CD4-positive, alpha-beta T cell treated with Interleukin-12 subunit alpha and Interleukin-12 subunit beta, for 1 hour (primary cell): ENCODE measurements around the gene CCDC73.
"Not testable (repeated sequence)": the region's sequence is repeated elsewhere in the genome, so short reads cannot be mapped to it uniquely, and the experiment has no call there.

Experiments used
- DNase-seq: peaks from one replicate; pipeline ENCODE4 v3.0.0-alpha.2; 2020

CCDC73 gene

DNA sequence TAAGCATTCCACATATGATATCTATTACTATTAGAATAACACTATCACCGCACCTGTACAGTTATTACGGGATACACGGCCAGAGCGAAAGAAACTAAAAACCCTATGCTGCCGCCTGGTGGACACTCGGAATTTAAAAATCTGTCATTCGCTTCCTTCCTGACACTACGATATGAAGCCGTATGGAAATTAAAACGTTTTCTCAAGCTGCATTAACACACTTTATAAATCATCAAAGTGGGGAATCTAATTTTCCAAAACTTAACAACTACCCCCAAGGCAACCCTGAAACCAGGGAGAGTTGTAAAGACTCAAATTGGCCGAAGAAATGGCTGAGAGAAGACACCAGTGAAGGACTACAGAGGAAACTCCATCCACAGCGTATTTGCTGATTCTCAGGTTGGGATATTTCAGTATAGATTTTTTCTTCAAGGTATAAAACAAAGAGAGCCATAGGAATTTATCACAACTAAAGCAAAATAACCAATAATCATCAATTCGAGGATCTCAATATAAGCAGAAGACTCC, 1.4 kb downstream of the CCDC73 start:
- peak; percentile 60 for DNase-seq

DNA sequence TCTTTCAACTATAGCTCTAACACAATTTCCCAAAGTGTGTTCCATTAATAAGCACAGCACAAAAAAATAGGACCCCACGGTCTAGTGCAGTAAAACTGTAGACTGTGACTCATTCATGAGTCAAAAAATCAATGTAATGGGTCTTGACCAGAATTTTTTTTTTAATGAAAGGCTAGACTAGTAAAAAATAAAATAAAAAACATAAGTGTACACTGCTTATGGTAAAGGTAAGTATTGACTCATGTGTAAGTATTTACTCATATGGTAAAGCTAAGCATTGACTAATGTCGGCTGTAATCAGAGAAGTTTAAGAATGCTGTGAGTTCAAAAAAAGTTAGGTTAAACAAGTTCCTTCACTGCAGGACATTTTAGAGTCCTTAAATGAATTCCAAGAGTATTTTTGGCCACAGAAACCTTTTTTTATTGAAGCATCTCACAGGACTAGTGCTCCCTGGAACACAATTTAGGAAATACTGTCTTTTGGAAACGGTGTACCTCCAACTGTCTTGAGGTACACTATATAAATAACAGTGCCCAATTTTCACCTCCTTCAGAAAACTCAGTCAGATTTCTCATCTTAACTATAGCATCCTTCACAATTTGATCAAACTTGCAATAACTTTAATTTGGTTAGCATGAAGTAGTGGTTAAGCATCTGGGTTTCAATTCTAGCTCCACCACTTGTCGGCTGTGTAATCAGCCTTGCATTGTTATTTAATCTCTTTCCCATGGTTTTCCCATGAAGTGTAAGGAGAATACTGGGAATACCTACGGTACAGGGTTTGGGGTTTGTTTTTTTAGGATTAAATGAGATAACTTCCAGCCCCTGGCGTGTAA, 2.1 kb downstream of the CCDC73 start:
- DNase-seq = no peak

DNA sequence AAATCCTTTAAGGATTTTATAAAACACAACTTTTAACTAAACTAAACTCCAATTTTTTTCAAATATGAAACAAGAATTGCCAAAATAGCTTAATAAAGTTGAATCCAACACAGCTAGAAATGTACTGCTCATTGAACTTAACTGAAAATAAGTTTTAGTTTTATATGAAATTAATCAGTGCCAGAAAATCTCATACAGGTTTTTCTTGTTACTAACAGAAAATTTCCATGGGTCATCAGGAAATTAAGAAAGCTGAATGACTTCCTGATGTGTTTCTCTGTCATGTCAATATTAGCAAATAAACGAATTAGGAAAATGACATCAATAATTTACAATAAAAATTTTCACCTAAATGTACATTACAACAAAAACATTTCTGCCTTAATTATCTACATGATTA, 3.5 kb downstream of the CCDC73 start:
- no peak for DNase-seq

DNA sequence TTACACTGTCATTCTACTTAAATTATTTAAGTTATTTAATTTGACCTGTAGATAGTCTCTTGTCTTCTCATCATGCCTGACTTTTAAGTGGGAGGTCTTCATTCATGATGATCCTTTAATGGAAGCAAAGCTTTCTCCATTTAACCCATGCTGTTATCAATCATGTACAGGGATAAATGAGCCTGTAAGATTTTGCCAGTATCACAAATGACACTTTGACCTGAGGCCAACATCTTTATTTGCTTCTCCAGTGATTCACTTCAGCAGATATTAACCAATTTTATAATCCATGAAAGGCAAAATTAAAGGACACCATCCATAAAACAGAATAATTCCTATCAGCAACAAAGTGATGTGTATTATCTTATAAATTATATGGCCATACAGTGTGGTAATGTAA, 7.7 kb downstream of the CCDC73 start:
- DNase-seq = no peak

DNA sequence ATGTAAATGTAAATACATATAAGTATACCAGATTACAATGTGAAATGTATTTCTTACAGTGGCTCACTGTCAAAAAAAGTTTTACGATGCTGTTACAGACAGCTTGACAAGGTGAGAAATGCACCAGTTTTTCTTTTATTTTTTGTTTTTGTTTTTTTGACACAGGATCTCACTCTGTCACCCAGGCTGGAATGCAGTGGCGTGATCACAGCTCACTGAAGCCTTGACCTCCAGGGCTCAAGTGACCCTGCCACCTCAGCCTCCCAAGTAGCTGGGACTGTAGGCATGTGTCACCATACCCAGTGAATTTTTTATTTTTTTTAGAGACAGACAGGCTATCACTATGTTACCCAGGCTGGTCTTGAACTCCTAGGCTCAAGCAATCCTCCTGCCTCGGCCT, 9.2 kb downstream of the CCDC73 start:
- DNase-seq = no peak

DNA sequence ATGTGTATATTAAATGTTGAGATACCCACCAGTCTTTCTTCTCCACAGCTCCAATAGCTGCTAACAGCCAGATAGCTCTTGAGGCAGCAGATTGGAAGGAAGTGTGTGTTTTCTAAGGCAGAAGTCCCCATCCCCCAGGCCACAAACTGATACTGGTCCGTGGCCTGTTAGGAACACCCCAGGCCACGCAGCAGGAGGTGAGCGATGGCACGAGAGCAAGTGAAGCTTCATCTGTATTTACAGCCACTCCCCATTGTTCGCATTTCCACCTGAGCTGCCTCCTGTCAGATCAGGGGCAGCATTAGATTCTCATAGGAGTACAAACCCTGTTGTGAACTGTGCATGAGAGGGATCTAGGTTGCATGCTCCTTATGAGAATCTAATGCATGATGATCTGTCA, 12.7 kb downstream of the CCDC73 start:
- no peak for DNase-seq

DNA sequence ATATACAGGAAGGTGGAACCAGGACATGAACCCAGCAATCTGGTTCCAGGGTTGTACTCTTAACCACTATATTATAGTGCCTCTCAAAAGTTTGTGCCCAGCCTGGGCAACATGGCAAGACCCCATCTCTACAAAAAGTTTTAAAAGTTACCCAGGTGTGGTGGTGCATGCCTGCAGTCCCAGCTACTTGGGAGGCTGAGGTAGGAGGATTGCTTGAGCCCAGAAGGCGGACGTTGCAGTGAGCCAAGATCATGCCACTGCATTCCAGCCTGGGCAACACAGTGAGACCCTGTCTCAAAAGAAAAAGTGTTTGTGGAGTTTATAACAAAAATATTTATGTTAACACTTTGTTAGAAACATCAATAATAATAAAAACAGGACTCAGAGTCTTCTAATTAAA, 13.6 kb downstream of the CCDC73 start:
- DNase-seq = not testable (repeated sequence)

DNA sequence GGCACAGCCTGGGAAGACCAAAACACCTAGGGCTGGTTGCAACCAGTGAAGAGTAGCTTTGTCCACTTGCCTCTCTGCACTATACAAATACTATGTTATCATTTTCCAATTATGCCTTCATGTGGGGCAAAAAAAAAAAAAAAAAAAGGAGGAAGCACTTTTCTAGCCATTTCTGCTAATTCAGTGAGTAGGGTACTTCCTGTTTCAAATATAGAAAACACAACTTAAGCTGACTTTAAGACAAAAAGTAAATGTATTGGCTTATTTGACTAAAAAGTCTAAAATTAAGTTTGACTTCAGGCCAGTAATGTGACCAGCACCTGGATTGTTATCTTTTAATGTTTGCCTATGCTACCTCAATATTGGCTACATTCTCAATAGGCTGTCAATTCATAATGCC, 15.3 kb downstream of the CCDC73 start:
- no peak for DNase-seq

DNA sequence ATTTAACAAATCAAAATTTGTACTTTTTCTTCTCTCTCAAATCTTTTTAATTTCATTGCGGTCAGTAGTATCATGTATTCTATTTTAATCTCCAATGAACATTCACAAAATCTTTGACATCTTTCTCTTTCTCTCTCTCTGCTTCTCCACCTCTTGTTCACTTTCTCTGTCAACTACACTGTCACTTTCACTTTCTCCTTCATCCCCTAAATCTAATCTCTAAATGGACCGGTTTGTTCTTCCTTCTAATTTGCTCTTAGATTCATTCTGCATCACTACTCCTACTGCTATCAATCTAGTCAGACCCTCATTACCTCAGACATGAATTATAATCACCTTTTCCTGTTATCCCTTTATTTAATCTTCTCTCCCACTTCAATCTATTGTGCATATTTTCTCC, 18.6 kb downstream of the CCDC73 start:
- DNase-seq = no peak

DNA sequence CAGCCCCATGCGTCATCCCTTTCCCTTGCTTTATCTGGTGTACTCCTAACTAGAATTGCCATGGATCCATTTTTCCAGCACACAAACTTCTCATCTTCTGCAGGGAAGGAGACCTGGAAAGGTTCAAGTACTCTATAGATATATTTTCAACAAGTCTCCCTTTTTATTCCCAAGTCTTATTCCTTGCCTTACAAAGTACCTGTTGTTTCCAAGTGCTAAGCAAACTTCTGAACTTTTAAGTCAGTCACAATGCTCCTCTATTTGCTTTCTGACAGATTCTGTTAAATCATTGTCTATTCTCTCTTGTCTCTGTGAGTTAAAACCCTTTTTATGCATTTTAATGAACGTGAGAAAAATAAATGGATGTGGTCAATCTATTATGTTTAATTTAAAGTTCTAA, 20.4 kb downstream of the CCDC73 start:
- DNase-seq = no peak

DNA sequence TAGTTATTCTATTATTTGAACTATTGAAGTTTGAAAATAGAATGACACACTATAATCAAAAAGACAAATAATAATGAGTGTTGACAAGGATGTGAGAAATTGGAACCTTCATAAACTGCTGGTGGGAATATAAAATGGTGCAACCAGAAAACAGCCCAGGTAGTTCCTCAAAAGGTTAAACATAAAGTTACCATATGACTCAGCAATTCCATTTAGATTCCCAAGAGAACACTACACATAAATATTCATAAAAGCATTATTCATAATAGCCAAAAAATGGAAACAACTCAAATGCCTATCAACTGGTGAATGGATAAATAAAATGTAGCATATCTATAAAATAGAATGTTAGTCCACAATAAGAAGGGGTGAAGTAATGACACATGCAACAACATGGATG, 21.7 kb downstream of the CCDC73 start:
- no peak for DNase-seq

DNA sequence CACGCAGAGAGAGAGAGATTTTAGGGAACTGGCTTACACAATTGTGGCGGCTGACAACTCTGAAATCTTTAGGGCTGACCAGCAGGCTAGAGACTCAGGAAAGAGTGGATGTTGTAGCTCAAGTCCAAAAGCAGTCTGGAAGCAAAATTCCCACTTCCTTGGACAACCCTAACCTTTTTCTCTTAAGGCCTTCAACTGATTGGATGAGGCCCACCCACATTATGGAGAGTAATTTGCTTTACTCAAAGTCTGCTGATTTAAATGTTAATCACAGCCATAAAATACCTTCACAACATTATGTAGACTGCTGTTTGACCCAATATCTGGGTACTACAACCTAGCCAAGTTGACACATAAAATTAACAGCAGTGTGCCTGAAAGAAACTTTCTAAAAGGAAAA, 32.7 kb downstream of the CCDC73 start:
- not testable (repeated sequence) for DNase-seq

DNA sequence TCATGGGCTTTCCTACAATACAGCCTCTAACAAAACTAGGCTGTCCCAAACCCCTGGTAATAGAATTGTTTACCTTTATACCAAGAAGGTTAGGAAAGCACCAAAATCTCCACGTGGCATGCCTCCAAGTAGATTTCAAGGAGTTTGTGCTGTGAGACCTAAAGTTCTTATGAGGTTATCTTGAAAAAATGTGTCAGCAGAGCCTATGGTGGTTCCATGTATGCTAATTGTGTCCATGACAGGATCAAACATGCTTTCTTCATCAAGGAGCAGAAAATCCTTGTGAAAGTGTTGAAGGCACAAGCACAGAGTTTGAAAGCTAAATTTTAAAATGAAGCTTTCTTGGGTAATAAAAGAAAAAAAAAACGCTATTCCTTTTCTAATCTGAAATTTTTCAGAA, 36.2 kb downstream of the CCDC73 start:
- no peak for DNase-seq

DNA sequence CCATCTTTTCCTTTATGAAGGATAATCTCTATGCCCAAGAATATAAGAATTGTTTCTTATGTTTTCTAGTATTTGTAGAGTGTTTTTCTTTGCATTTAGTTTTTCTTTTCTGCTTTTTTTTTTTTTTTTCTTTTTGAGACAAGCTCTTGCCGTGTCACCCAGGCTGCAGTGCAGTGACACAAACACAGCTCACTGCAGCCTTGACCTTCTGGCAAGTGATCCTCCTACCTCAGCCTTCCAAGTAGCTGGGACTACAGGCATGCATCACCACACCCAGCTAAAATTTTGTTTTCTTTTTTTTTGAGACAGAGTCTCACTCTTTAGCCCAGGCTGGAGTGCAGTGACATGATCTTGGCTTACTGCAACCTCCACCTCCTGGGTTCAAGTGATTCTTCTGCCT, 41.3 kb downstream of the CCDC73 start:
- DNase-seq = not testable (repeated sequence)

DNA sequence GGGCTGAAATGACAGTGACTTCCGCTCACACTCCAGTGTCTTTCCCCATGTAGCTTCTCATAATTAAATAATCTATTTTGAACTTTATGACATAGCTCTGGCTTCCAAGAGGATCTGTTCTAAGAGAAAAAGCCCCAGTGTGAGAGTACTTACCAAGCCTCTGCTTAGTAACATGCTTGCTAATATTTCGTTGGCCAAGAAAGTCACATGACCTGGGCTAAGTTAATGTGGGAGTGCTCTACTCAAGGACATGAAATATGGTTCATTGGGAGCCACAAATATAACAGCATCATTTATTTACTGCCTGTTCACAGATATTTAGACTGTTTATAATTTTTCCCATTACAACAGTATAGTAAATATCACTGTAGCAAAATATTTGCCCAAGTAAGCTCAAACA, 42.5 kb downstream of the CCDC73 start:
- DNase-seq = no peak

DNA sequence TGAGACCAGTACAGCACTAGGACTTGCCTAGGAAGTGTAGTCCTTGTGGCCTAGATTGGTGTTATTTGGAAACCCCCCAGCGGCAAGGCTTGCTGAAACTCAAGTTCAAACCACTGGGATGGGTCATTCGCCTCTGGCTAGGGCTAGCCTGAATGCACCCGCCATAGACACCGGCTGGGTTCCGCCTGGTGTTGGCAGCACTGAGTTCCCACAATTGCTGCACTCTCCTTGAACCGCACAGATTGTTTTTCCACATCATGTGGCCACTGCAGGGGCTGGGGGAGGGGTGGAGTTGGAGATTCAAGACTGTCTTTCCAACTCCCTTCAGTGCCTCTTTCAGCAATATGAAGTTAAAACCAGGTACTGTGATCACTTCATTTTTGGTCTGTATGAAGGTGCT, 43.1 kb downstream of the CCDC73 start:
- DNase-seq = no peak

DNA sequence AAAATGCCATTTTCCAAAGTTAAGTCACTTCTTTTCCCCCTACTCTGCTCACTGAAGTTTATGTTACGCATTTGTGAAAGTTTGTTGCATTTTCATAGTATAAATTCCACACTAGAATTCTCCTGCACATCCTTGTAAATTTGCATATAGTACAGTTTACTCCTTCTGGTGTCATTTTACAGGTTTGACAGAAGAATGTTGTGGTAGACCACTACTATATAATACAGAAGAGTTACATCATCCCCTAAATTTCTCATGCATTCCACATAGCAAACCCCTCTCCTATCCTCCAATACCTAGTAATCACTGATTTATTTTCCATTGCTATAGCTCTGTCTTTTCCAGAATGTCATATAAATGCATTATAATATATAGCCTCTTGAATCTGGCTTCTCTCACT, 64.5 kb downstream of the CCDC73 start:
- DNase-seq = no peak

DNA sequence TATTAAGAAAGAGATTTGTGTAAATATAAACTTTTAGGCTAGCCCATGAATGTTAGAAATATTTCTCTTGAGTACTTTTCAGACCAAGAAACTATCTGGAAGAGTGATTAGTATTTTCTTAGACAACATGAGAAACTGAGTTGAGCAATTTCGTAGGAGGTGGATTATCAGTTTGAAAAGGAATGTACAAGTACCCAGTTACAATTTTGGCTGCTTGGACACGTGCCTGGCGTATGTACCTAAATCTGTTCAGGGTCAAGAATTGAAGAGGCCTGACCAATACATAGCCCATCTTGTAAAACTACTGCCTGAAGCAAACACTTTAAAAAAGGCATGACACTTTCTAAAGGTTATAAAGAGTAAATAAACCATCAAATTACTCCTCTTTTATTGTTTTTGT, 71.1 kb downstream of the CCDC73 start:
- no peak for DNase-seq

DNA sequence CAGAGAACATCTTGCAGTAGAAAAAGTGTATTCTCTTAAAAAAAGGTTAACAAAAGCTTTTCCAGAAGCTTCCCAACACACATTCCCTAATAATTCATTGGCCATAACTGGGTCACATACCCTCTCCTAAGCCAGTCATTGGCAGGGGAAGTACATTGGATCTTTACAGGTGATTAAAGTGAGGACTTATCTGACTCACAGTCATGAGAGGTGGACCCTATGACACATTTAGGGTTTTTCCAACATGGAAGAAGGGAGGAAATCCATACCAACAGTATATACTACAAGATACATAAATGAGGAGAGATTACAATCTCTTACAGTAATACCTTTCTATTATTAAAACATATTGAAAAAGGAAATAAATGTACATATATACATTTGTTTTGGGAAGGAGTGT, 72.2 kb downstream of the CCDC73 start:
- no peak for DNase-seq

DNA sequence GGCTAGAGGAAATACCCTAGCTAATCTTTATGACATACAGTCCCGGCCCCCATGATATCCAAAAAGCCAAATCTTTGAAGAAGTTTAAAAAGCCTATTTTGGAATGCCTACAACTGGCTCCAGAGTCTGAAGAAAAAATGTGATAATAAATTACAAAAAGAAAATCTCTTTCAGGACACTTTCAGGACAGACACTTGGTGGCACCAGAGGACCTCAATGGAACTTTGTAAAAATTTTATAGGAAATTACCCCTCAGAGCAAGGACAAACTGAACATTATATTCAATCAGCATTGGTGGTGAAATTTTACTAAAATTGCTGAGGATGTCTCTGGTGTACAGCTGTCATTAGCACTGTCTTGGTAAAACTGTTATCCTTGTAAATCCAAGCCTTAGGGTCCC, 81.0 kb downstream of the CCDC73 start:
- DNase-seq = no peak

DNA sequence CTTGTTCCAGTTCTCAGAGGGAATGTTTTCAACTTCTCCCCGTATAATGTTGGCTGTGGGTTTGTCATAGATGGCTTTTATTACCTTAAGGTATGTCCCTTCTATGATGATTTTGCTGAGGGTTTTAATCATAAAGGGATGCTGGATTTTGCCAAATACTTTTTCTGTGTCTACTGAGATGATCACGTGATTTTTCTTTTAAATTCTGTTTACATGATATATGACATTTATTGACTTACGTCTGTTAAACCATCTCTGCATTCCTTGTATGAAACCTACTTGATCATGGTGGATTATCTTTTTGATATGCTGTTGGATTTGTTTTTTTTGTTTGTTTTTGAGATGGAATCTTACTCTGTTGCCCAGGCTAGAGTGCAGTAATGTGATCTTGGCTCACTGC, 85.5 kb downstream of the CCDC73 start:
- DNase-seq = not testable (repeated sequence)

DNA sequence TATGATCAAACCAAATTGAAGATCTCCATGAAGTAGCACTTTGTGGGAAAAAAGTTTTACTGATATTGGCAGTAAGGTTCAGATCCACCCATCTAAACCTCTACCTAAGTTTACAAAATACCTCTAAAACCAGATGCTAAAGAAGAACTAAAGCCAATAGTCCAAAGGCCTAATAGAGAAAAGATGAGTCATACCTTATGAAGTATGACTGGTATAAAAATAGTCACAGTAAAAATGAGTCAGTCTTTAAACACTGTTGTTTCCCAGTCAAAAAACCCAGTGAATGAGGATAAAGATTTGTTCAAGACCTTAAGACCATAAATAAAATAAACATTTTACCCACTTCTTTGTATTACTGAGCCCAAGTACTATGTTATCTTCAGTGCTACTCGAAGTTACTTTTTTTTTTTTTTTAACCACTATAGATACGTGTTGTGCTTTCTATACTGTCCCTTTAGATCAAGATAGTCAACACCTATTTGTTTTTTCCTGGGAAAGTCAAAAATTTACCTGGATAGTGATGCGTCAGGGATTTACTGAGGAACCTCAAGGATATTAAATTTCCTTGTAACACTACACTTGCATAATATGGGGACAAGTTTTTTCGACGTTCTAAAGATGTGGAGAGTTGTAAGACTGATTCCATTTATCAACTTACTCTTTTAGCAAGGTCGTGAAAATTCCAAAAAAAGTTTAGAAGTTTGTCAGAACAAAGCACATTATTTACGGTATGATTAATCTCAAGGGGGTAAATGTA, 87.3 kb downstream of the CCDC73 start:
- DNase-seq = no peak

DNA sequence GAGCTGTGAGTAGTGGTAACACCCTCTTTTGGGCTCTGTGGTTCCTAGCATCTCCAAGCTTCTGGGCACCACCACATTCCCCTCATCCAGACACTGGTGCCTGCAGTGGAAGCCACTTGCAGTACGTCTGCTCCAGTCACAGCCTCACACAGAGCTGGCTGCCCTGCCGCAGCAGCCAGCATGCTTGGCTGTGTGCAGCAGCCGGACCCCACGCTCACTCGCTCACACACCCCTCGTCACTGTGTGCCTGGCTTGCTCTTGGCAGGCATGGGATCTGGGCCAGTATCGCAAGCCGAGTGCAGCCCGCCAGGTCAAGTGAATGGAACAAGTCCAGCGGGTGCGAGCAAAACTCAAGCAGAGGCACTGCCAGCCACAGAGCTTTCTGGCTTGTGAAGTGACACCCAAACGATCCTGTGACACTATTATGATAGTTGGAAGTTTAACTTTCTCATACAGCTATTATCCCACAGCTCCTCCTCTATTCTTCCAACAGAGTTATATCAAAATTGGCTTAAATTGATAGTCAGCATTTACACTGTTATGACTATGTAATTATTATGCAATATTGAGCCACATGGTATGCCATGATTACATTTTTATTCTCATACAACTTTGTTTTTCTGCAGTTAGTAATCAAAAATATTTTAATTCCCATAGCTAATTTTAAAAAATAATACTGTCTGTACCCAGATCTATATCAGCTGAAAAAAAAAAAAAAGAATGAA, 89.0 kb downstream of the CCDC73 start:
- no peak for DNase-seq

DNA sequence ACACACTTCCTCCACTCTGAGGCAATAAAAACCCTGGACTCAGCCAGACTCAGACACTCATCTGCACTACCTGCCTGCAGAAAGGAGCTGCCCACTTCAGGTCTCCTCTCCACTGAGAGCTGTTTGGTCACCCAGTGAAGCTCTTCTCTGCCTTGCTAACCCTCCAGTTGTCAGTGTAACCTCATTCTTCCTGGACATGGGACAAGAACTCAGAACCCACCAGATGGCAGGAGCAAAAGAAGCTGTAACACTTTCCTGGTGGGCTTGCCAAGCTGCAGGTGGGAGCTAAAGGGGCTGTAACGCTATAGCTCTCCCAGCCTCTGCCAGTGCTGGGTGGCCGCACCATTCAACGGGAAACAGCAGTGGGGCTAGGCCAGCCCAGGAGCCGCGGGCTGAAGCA, 89.7 kb downstream of the CCDC73 start:
- DNase-seq = no peak
